HG03571 (cell line): ENCODE data around the gene PTPRJ.
A peak's percentile ranks its signal among the peaks of the same experiment; 100 is the strongest.
"Not testable (repeated sequence)": the region's sequence is repeated elsewhere in the genome, so short reads cannot be mapped to it uniquely, and the experiment has no call there.

Experiments
- ATAC-seq: cut with Tn5 transposase; IDR thresholded peaks from one replicate; pipeline ENCODE4 v1.9.1; 2021; ENCODE audit not compliant: unreplicated experiment

PTPRJ gene

GRCh38 chr11:48107188-48107704 is 126.9 kb downstream of the PTPRJ start:
- peak; percentile 85 for ATAC-seq

DNA sequence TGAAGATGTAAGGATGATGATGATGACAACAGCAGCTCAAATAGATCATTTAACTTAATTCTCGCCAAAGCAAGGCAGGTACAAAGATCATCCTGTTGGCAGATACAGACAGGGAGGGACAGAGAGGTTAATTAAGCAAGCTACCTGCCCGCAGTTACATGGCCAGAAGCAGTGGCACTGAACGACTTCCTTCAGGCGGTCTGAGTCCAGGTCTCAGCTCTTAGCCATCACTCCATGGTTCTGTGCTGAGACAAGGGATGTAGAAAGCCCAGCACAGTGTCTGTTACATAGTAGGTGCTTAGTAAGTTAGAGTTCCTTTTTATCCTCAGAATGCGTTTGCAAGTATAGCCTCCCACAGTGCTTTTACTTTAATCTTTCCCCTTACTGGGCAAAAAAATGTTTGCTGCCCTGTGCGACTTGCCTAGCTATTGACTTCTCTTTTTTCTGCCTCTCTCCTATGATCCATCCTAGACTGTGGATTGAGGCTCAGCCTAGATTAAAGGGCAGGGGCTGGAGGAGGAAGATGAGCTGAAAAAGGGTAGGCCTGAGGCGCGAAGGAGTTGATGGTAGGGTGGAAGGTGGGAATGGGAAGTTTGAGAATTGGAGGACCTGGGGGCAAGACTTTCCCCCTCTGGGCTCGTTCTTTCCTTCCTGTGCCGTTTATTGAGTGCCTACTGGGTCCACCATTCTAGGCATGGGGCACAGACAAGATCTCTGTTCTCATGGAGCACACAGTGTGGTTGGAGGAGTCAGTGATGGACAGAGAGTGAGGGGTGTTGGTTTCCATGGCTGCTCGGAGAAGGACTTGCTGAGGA is 128.1 kb downstream of the PTPRJ start:
- ATAC-seq, result no peak

- no peak for ATAC-seq
Measured at GRCh38 chr11:48109046-48109666, 128.8 kb downstream of the PTPRJ start.

DNA sequence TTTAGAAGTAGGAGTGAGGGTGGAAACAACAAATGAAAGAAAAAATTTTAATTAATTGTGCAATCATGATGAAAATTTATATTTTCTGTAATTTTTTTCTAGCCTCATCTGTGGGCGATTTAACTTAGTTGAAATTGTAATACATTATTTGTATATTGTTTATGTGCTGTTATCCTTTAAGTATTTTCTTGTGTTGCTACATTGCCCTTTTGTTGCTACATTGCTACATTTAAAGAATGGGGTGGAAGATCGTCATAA is 130.1 kb downstream of the PTPRJ start:
- ATAC-seq, result no peak

- ATAC-seq, result no peak
Measured at GRCh38 chr11:48111891-48112290, 131.5 kb downstream of the PTPRJ start.

GRCh38 chr11:48114740-48115139 is 134.4 kb downstream of the PTPRJ start:
- no peak for ATAC-seq

DNA sequence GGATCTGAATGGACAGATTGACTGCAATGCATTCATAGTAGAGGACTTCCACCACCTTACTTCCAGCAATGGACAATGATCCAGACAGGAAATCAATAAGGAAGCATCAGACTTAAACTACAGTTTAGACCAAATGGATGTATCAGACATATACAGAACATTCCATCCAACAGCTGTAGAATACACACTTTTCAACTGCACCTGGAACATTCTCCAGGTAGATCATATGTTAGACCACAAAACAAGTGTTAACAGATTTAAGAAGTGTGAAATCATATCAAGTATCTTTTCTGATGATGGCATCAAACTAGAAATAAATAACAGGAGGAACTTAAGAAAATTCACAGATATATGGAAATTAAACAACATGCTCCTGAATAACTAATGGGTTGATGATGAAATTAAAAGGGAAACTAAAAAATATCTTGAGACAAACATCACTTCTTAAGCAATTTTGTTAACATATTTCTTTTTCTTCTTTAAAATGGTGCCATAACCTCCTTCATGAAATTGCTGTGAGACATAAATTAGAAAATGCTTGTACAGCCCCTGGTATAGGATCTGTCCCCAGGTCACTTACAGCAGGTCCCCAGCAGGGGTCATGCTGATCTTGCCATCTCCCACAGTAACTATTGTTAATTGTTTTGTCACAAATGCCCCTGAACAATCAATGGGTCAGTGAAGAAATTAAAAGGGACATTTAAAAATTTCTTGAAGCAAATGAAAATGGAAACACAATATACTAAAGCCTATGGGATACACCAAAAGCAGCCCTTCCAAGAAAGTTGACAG is 136.3 kb downstream of the PTPRJ start:
- no peak for ATAC-seq

DNA sequence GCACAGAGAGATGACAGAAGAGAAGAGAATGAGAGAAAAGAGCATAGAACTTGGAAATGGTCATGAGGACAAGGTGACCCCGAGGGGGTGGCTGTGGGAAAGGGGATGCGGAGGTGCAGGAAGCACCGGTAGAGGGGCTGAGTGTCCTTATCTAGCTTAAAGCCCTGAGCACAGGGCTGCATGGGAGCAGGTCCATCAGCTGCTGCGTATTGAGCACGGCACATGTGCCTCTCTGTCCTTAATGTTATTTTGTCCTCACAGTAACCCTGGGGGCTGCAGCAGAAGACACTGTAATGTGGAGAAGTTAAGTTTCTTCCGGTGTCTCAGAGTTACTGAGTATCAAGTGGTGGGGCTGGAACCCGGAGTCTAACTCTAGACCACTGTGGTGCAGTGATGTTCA is 141.9 kb downstream of the PTPRJ start:
- no peak for ATAC-seq

GRCh38 chr11:48122656-48123055 is 142.3 kb downstream of the PTPRJ start:
- no peak for ATAC-seq

DNA sequence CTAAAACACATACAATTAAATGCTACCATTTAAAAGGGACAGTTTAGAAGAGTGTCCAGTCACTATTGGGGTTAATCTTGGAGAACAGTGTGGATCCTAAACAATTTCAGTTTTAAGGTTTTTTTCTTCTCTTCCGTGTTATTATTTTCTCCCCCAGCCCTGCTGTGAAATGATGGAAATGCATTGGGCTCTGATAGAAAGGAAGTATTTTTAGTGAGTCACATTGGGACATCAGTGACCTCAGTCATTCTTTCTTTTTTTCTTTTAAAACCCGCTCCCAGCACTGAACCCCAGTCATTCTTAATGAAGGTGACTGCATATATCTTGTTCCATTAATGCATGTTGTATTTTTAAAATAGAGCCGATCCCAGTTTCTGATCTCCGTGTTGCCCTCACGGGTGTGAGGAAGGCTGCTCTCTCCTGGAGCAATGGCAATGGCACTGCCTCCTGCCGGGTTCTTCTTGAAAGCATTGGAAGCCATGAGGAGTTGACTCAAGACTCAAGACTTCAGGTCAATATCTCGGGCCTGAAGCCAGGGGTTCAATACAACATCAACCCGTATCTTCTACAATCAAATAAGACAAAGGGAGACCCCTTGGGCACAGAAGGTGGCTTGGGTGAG is 143.0 kb downstream of the PTPRJ start:
- ATAC-seq, result no peak

GRCh38 chr11:48123934-48124755 is 143.8 kb downstream of the PTPRJ start:
- no peak for ATAC-seq

DNA sequence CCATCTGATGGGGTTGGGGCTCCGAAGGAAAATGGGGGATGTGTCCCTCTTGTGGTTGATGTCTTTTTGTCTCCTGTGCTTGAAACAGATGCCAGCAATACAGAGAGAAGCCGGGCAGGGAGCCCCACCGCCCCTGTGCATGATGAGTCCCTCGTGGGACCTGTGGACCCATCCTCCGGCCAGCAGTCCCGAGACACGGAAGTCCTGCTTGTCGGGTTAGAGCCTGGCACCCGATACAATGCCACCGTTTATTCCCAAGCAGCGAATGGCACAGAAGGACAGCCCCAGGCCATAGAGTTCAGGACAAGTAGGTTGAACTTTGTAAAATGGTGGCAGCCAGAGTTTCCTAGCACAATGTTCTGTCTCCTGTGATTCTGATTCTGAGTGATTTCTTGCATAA is 144.5 kb downstream of the PTPRJ start:
- no peak for ATAC-seq

DNA sequence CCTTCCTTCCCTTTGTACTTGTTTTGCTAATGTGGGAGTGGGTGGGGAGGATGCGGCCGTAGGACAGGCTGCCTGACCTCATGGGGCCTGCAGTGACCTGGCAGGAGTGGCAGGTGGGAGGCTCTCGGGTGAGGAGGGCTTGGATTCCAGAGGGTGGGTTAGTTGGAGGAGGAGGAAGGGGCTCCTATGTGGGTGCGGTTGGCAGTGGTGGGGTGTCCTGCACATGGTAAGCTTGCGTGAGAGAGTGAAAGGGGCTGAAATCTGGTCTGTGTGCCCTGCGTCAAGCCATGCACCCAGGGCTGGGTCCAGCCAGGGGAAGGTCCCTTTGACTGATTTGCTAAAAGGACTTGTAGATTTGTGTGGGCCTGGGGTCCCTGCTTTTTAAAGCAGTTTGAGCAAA is 145.5 kb downstream of the PTPRJ start:
- no peak for ATAC-seq

DNA sequence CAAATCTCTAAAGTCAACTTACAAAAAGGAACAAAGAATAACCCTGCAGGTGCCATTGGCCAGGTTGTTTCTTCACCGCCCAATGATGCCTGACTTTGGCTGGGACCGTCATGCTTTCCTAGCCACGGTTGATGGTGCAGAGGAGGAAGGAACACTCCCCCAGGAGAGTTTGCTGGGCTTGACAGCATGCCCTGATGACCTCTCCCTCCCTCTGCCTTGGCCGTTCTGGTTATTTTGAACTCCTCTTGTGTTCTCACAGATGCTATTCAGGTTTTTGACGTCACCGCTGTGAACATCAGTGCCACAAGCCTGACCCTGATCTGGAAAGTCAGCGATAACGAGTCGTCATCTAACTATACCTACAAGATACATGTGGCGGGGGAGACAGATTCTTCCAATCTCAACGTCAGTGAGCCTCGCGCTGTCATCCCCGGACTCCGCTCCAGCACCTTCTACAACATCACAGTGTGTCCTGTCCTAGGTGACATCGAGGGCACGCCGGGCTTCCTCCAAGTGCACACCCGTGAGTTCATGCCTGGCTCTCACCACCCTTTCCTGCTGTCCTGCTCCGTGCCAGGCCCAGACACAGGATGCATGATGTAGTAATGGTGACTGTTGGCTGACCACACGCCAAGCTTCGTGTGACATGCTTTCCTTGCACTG is 147.3 kb downstream of the PTPRJ start:
- ATAC-seq, result no peak

DNA sequence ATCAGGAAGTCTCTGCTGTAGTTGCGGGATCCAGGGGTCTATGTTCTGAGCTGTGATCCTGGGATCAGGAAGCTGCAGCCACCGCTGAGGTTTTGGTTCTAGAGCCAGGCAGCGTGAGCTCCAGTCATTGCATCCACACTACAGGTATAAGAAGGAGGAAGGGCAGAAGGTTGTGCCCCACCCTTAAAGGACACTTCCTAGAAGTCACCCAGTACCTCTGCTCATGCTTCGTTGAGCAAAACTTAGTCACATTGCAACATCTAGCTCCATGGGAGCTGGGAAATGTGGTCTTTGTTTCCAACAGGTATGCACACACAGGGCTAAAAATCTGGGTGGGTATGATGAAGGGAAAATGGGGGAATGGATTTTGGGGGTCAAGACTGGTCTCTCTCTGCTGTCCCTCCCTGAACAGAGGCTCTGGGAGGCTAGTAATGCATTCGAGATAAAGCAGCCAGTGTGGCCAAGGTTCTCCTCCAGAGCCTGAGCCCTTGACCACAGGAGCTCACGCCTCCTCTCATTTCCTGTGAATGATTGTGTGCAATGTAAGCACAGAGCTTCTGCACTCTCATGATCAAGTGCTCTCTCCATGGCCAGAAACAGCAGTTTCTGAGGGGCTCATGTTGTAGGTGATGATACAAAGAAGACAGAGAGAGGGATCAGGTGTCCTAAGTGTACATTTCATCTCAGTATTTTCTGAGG is 149.5 kb downstream of the PTPRJ start:
- ATAC-seq, result no peak

- ATAC-seq, result no peak
Measured at GRCh38 chr11:48134221-48134922, 154.0 kb downstream of the PTPRJ start.

GRCh38 chr11:48138222-48138621 is 157.9 kb downstream of the PTPRJ start:
- no peak for ATAC-seq

- ATAC-seq, result not testable (repeated sequence)
Measured at GRCh38 chr11:48139896-48140295, 159.5 kb downstream of the PTPRJ start.
